T-cell (primary cell): Measurements from ENCODE around the gene RCE1. TPM values are rescaled to one million over a fixed set of nuclear protein-coding genes. Genes with fewer than 3 reads are reported as not detected.
A peak's percentile ranks its signal among the peaks of the same experiment; 100 is the strongest.

Experiments
- ATAC-seq, 4 experiments: fragments of 200-7000 bp in 3 of 4; fragments of 150-1000 bp in 1 of 4; cut with Tn5 transposase; replicated peaks in 1 of 4; 1 replicate in 3 of 4; 2 replicates in 1 of 4; pipeline ENCODE4 v1.10.0; 2021; ENCODE audit warnings: moderate library complexity in 3 of 4, mild to moderate bottlenecking in 2 of 4, moderate number of reproducible peaks in 1 of 4
- CTCF ChIA-PET, 2 donors: fragments of 300-600 bp; sonication (Branson Sonifier 250); formaldehyde crosslinking; loops; one replicate each; lab custom pipeline; 2022; ENCODE audit warnings: antibody characterized with exemption in 2 of 2; lab: Charles Lee
- POLR2A ChIA-PET, 2 donors: fragments of 300-600 bp; sonication (Branson Sonifier 250); formaldehyde crosslinking; loops; one replicate each; lab custom pipeline; 2022; ENCODE audit warnings: antibody characterized with exemption in 2 of 2; lab: Charles Lee
- DNase-seq, 35 experiments: peaks; one replicate each; pipeline versions ENCODE4 v3.0.0 to v3.0.0-alpha.2; 2013 to 2023
- H3K27ac ChIP-seq: one replicate; pipeline ENCODE4 v1.5.1; 2013; ENCODE audit warnings: low read length
- H3K27me3 ChIP-seq, 2 experiments: replicated peaks in 1 of 2; 1 replicate in 1 of 2; 2 replicates in 1 of 2; pipeline versions ENCODE4 v1.6.1 to v1.7.0; 2013; ENCODE audit warnings: low read length in 1 of 2, mixed read lengths in 1 of 2; ENCODE audit not compliant: control insufficient read depth in 2 of 2, insufficient read depth in 2 of 2; ENCODE audit errors: extremely low read depth in 1 of 2
- H3K36me3 ChIP-seq, 2 donors: 1 replicate in 1 of 2; 2 replicates in 1 of 2; pipeline versions ENCODE4 v1.6.1 to v1.7.0; 2013; ENCODE audit warnings: low read length in 1 of 2; ENCODE audit not compliant: control insufficient read depth in 2 of 2, insufficient read depth in 1 of 2; ENCODE audit errors: extremely low read depth in 1 of 2
- H3K4me1 ChIP-seq, 2 experiments: 1 replicate in 1 of 2; 2 replicates in 1 of 2; pipeline versions ENCODE4 v1.6.1 to v1.7.0; 2013; ENCODE audit warnings: low read length in 2 of 2, mixed read lengths in 1 of 2; ENCODE audit not compliant: insufficient read depth in 2 of 2, control insufficient read depth in 1 of 2; ENCODE audit errors: extremely low read depth in 1 of 2
- H3K4me3 ChIP-seq, 2 donors: 1 replicate in 1 of 2; 2 replicates in 1 of 2; pipeline versions ENCODE4 v1.5.1 to v1.7.0; 2013; ENCODE audit warnings: mild to moderate bottlenecking in 2 of 2, low read length in 1 of 2, moderate library complexity in 1 of 2; ENCODE audit not compliant: control insufficient read depth in 1 of 2; ENCODE audit errors: extremely low read depth in 1 of 2
- H3K9me3 ChIP-seq: 2 replicates; pipeline ENCODE4 v1.7.0; 2013
- H3K27ac Mint-ChIP-seq, 2 donors: one replicate each; pipeline ENCODE4 v1.8.0; 2020 to 2021; ENCODE audit warnings: mild to moderate bottlenecking in 2 of 2, mixed read lengths in 2 of 2
- H3K27me3 Mint-ChIP-seq, 2 donors: one replicate each; pipeline ENCODE4 v1.8.0; 2021 to 2022; ENCODE audit warnings: mixed read lengths in 2 of 2
- H3K36me3 Mint-ChIP-seq: one replicate; pipeline ENCODE4 v1.8.0; 2021; ENCODE audit warnings: mixed read lengths
- H3K4me1 Mint-ChIP-seq, 3 donors: one replicate each; pipeline ENCODE4 v1.8.0; 2020 to 2022; ENCODE audit warnings: mixed read lengths in 3 of 3, mild to moderate bottlenecking in 1 of 3
- H3K4me3 Mint-ChIP-seq, 3 donors: one replicate each; pipeline ENCODE4 v1.8.0; 2020 to 2022; ENCODE audit warnings: mild to moderate bottlenecking in 3 of 3, mixed read lengths in 3 of 3, moderate library complexity in 3 of 3
- H3K9me3 Mint-ChIP-seq, 3 donors: one replicate each; pipeline ENCODE4 v1.8.0; 2020 to 2022; ENCODE audit warnings: mixed read lengths in 3 of 3
- WGBS: methylation state at CpG from one replicate; pipeline ENCODE4 v1.1.5; 2013; ENCODE audit warnings: missing lambda C conversion rate; ENCODE audit not compliant: insufficient coverage; 5-methylcytosine and 5-hydroxymethylcytosine counted together
- total RNA-seq, 35 experiments: library from RNA in 6 of 35; stranded (reverse) in 6 of 35; fragments of 120-200 nt in 1 of 35; gene quantifications; one replicate each; pipeline versions ENCODE4 v1.2.1 to v1.2.4 and lab custom pipeline; 2013 to 2026

Gene RCE1
- total RNA-seq, 5 donors from 2014 or later (not counting 1 experiment from before 2014, with no cell fraction given) = 27.2 to 42.9 (median 34.1) TPM

- ChIA-PET CTCF (no interaction called here), POLR2A (no interaction called here)
- peak overlapping the region in 2 of 3 donors; percentile 83 for H3K4me3 Mint-ChIP-seq
- Histone ChIP-seq H3K27me3 (peaks cover 0 to 2% of the 10 kb centered on the region in 2 experiments), H3K4me1 (peaks cover 3 to 18% of the 10 kb centered on the region in 2 experiments), H3K9me3 (no peaks in the 10 kb centered on the region), H3K4me3 (no peak overlapping the region), H3K27ac (no peak overlapping the region), H3K36me3 (no peaks in the 10 kb centered on the region)
- ATAC-seq (no peak), DNase-seq (no peak)
- H3K27me3 Mint-ChIP-seq = no peaks in the 10 kb centered on the region
- H3K27ac Mint-ChIP-seq = no peak overlapping the region
- H3K9me3 Mint-ChIP-seq = no peaks in the 10 kb centered on the region
- peaks cover 5 to 12% (median 5%) of the 10 kb centered on the region in 3 donors for H3K4me1 Mint-ChIP-seq
- no peaks in the 10 kb centered on the region for H3K36me3 Mint-ChIP-seq
- 95% methylated on average over 10 of the region's 15 CpGs for WGBS
These were observed 11.5 kb downstream of the RCE1 start for GRCh38 chr11:66854729-66855211.

- peak in 31 of 35 experiments; percentile 16 to 80 (median 47) for DNase-seq
- peaks cover 5 to 12% (median 5%) of the 10 kb centered on the region in 3 donors for H3K4me1 Mint-ChIP-seq
- peak overlapping the region; percentile 37 to 52 for H3K27ac Mint-ChIP-seq
- Histone ChIP-seq H3K27ac (peak overlapping the region; percentile 70), H3K9me3 (no peaks in the 10 kb centered on the region), H3K4me3 (peak overlapping the region; percentile 62 to 63), H3K36me3 (no peaks in the 10 kb centered on the region), H3K4me1 (peaks cover 3 to 18% of the 10 kb centered on the region in 2 experiments), H3K27me3 (peaks cover 0 to 2% of the 10 kb centered on the region in 2 experiments)
- POLR2A ChIA-PET = no interaction called here
- H3K4me3 Mint-ChIP-seq = peak overlapping the region; percentile 80 to 83 (median 83)
- H3K36me3 Mint-ChIP-seq = no peaks in the 10 kb centered on the region
- 7% methylated on average over 27 of the region's 51 CpGs for WGBS
- no peaks in the 10 kb centered on the region for H3K27me3 Mint-ChIP-seq
- H3K9me3 Mint-ChIP-seq = no peaks in the 10 kb centered on the region
- peak; percentile 73 to 83 (median 80) for ATAC-seq
- CTCF ChIA-PET = interaction anchor here in 1 of 2 donors (0.6 to 0.7 kb wide), 2 partner anchors 152 to 348 kb away, joined by 5 to 6 read pairs; no protein-coding TSS in a partner anchor
These were observed 12.6 kb downstream of the RCE1 start for GRCh38 chr11:66855574-66856495.

- Mint-ChIP-seq H3K9me3 (no peaks in the 10 kb centered on the region), H3K4me3 (peak within 1 kb of the TSS; percentile 80 to 86 (median 83)), H3K36me3 (no peaks in the 10 kb centered on the region), H3K27me3 (no peaks in the 10 kb centered on the region), H3K27ac (peak within 1 kb of the TSS in 1 of 2 donors; percentile 70), H3K4me1 (peaks cover 5 to 12% (median 5%) of the 10 kb centered on the region in 3 donors)
- H3K9me3 ChIP-seq = no peaks in the 10 kb centered on the region
- H3K27me3 ChIP-seq = peaks cover 0 to 2% of the 10 kb centered on the region in 2 experiments
- H3K4me3 ChIP-seq = peak within 1 kb of the TSS; percentile 62 to 63
- ChIA-PET CTCF (interaction anchor here in 1 of 2 donors (0.7 kb wide), 1 partner anchor 153 kb away, joined by 6 read pairs; no protein-coding TSS in a partner anchor), POLR2A (no interaction called here)
- no peaks in the 10 kb centered on the region for H3K36me3 ChIP-seq
- peak; percentile 69 to 70 (median 70) for ATAC-seq
- WGBS = under 1% methylated on average over 100 of the region's 103 CpGs
- peak in 30 of 35 experiments; percentile 12 to 74 (median 38) for DNase-seq
- peak within 1 kb of the TSS; percentile 70 for H3K27ac ChIP-seq
- H3K4me1 ChIP-seq = peaks cover 3 to 18% of the 10 kb centered on the region in 2 experiments
These were observed 13.4 kb downstream of the RCE1 start, which contains the start of gene LRFN4 for GRCh38 chr11:66856496-66857233. Gene LRFN4, plus strand, starts transcription at chr11:66857064. Its CDS starts 681 bp downstream, at chr11:66857745.

GRCh38 chr11:66857234-66857926 lies 14.1 kb downstream of the RCE1 start:
- ChIA-PET CTCF (no interaction called here), POLR2A (no interaction called here)
- no peak overlapping the region for H3K4me3 ChIP-seq
- H3K36me3 ChIP-seq = no peaks in the 10 kb centered on the region
- peaks cover 3 to 15% of the 10 kb centered on the region in 2 experiments for H3K4me1 ChIP-seq
- no peak for DNase-seq
- no peak overlapping the region for H3K27ac ChIP-seq
- Mint-ChIP-seq H3K36me3 (no peaks in the 10 kb centered on the region), H3K27me3 (no peaks in the 10 kb centered on the region), H3K4me3 (peak overlapping the region; percentile 63 to 71 (median 71)), H3K4me1 (peaks cover 5 to 7% (median 5%) of the 10 kb centered on the region in 3 donors), H3K9me3 (no peaks in the 10 kb centered on the region), H3K27ac (peak overlapping the region in 1 of 2 donors; percentile 46)
- WGBS = 44% methylated on average over 36 of the region's 47 CpGs
- no peaks in the 10 kb centered on the region for H3K9me3 ChIP-seq
- H3K27me3 ChIP-seq = peaks cover 0 to 2% of the 10 kb centered on the region in 2 experiments
- no peak for ATAC-seq

- no peak overlapping the region for H3K4me3 ChIP-seq
- over 99% methylated on average over 19 of the region's 19 CpGs for WGBS
- H3K4me3 Mint-ChIP-seq = peak overlapping the region; percentile 63 to 71 (median 71)
- ATAC-seq (no peak), DNase-seq (no peak)
- no peaks in the 10 kb centered on the region for H3K9me3 Mint-ChIP-seq
- no peaks in the 10 kb centered on the region for H3K9me3 ChIP-seq
- peaks cover 5 to 7% (median 5%) of the 10 kb centered on the region in 3 donors for H3K4me1 Mint-ChIP-seq
- no peaks in the 10 kb centered on the region for H3K36me3 Mint-ChIP-seq
- no peak overlapping the region for H3K27ac Mint-ChIP-seq
- H3K27me3 Mint-ChIP-seq = no peaks in the 10 kb centered on the region
- H3K27me3 ChIP-seq = peaks cover 0 to 2% of the 10 kb centered on the region in 2 experiments
- H3K36me3 ChIP-seq = no peaks in the 10 kb centered on the region
- CTCF ChIA-PET = no interaction called here
- peaks cover 3 to 15% of the 10 kb centered on the region in 2 experiments for H3K4me1 ChIP-seq
- no peak overlapping the region for H3K27ac ChIP-seq
- POLR2A ChIA-PET = no interaction called here
These were observed 14.6 kb downstream of the RCE1 start for GRCh38 chr11:66857927-66858185.
